Left lung (tissue), 10 donors: ENCODE results near the gene PLEKHM2. TPM values are rescaled to one million over a fixed set of nuclear protein-coding genes. Genes with fewer than 3 reads are reported as not detected.

Source experiments
- ATAC-seq: fragments of 200-7000 bp; cut with Tn5 transposase; one replicate; pipeline ENCODE4 v1.9.1; 2020; ENCODE audit warnings: moderate library complexity
- DNase-seq, 4 donors: peaks; one replicate each; pipeline ENCODE4 v3.0.0-alpha.2; 2013 to 2020
- H3K27ac ChIP-seq, 2 donors: fragments of 200-600 bp; sonication (generic) in 1 of 2; one replicate each; pipeline versions ENCODE4 v1.5.0 to v1.8.0; 2020 to 2021
- H3K27me3 ChIP-seq, 2 donors: fragments of 200-600 bp; sonication (generic) in 1 of 2; one replicate each; pipeline versions ENCODE4 v1.5.0 to v1.8.0; 2020 to 2021
- H3K36me3 ChIP-seq, 2 donors: fragments of 200-600 bp; sonication (generic) in 1 of 2; one replicate each; pipeline versions ENCODE4 v1.5.0 to v1.8.0; 2020 to 2021
- H3K4me1 ChIP-seq, 2 donors: fragments of 200-600 bp; one replicate each; pipeline ENCODE4 v1.8.0; 2021
- H3K4me3 ChIP-seq, 2 donors: fragments of 200-600 bp; sonication (generic) in 1 of 2; one replicate each; pipeline versions ENCODE4 v1.5.0 to v1.8.0; 2020 to 2021; ENCODE audit warnings: mild to moderate bottlenecking in 1 of 2
- H3K9me3 ChIP-seq, 2 donors: fragments of 200-600 bp; sonication (generic) in 1 of 2; one replicate each; pipeline versions ENCODE4 v1.5.0 to v1.8.0; 2020 to 2021
- intact Hi-C, 2 donors: fragments of 100-400 bp; cut with DNase I; formaldehyde crosslinking; loops; one replicate each; pipeline versions ENCODE4 v1.11.2 to v1.14.2; 2022
- polyA plus RNA-seq, 6 donors: library from polyadenylated mRNA; unstranded; fragments of 120-200 nt; gene quantifications; one replicate each; pipeline ENCODE4 v1.2.1, GENCODE V29; 2013; ENCODE audit not compliant: insufficient read length in 6 of 6
- total RNA-seq, 2 donors: library from RNA; stranded (reverse); fragmentation: NEBNext Ultra II Directional; extraction: Animal tissue kit (Norgen Biotek cat#: 25700); gene quantifications; one replicate each; pipeline ENCODE4 v1.2.1, GENCODE V29; 2021
- TF ChIP-seq, protein P1 (sequence below), 2 donors: fragments of 200-600 bp; sonication (generic) in 1 of 2; IDR thresholded peaks; one replicate each; pipeline versions ENCODE4 v1.5.0 to v1.8.0; 2021; ENCODE audit warnings: antibody characterized with exemption in 2 of 2
- donor health status: DM: no; HTN: yes; CAD: no.
- donor health status: DM: no; HTN: no; CAD: no.

PLEKHM2 gene
- total and polyA plus RNA-seq, 8 donors = 51.5 to 86.8 (median 60.1) TPM

DNA sequence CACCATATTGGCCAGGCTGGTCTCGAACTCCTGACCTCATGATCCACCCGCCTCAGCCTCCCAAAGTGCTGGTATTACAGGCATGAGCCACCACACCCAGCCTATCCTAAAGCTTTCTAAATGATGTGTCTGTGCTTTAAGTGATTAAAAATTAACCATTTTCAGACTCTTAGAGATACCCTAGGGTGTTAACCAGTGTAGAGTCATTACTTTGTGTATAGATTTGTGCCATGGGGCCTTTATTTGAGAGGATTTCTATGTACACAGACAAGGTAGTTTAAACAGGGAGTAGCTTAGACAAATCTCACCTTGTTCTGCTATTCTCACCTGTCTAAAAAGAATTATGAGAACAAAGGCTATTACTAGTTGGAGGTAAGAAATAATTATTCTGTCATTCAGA is 12.7 kb upstream of the PLEKHM2 start:
- H3K9me3 ChIP-seq = no peaks in the 10 kb centered on the region
- H3K27ac ChIP-seq = no peak overlapping the region
- ATAC-seq (no peak), DNase-seq (no peak)
- no peaks in the 10 kb centered on the region for H3K4me1 ChIP-seq
- no peaks in the 10 kb centered on the region for H3K36me3 ChIP-seq
- intact Hi-C loops = no loop called here
- H3K27me3 ChIP-seq = no peaks in the 10 kb centered on the region
- TF ChIP-seq, protein P1, sequence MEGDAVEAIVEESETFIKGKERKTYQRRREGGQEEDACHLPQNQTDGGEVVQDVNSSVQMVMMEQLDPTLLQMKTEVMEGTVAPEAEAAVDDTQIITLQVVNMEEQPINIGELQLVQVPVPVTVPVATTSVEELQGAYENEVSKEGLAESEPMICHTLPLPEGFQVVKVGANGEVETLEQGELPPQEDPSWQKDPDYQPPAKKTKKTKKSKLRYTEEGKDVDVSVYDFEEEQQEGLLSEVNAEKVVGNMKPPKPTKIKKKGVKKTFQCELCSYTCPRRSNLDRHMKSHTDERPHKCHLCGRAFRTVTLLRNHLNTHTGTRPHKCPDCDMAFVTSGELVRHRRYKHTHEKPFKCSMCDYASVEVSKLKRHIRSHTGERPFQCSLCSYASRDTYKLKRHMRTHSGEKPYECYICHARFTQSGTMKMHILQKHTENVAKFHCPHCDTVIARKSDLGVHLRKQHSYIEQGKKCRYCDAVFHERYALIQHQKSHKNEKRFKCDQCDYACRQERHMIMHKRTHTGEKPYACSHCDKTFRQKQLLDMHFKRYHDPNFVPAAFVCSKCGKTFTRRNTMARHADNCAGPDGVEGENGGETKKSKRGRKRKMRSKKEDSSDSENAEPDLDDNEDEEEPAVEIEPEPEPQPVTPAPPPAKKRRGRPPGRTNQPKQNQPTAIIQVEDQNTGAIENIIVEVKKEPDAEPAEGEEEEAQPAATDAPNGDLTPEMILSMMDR (IDR thresholded peaks at IDR 0.05) = no peak
- H3K4me3 ChIP-seq = no peak overlapping the region

DNA sequence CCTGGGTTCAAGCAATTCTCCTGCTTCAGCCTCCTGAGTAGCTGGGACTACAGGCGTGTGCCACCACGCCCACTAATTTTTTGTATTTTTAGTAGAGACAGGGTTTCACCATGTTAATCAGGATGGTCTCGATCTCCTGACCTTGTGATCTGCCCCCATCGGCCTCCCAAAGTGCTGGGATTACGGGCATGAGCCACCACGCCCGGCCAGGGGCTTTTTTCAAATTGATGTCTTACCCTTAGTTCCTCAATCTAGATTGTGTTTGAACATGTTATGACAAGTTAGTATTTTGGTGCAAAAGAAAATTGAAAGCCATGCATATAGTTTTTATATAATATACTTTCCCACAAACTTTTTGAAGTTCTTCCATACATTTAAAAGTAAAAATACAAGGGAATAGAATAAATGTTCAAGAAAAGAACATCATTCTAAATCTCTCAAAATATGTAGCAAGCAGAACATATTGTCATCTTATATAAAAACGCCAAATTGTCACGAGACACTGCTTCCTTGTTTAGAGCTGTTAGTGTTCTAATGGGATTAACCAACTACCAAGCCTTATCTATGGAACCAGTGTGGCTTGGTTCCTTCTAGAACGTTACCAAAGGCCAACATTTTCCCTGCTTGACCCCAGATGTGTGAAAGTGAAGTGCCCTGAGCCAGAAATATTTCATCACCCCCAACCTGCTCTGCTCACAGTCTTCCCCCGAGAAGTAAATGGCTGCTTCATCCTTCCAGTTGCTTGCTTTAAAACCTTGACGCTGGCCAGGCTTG is 9.5 kb upstream of the PLEKHM2 start:
- Histone ChIP-seq H3K4me3 (no peak overlapping the region), H3K9me3 (no peaks in the 10 kb centered on the region), H3K27me3 (no peaks in the 10 kb centered on the region), H3K4me1 (no peaks in the 10 kb centered on the region), H3K27ac (no peak overlapping the region), H3K36me3 (no peaks in the 10 kb centered on the region)
- ATAC-seq (peak; percentile 8), DNase-seq (no peak)
- TF ChIP-seq, protein P1 (IDR thresholded peaks at IDR 0.05) = no peak
- intact Hi-C loops = no loop called here

DNA sequence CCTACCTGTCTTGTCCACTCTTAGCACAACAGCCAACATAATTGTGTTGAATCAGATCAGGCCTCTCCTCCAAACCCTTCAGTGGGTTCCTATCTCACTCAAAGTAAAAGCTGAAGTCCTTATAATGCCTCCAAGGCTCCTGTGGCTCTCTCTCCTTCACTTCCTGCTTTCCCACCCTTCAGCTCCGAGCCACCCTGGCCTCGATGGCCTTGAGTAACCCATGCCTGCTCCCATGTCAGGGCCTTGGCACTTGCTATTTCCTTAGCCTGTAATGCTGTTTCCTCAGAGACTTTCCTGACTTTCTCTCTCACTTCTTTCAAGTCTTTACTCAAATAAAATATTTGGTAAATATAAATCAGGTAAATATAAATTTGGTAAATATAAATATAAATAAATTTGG is 8.1 kb upstream of the PLEKHM2 start:
- intact Hi-C loops = no loop called here
- no peak for DNase-seq
- Histone ChIP-seq H3K4me3 (no peak overlapping the region), H3K4me1 (peaks cover 0 to 8% of the 10 kb centered on the region in 2 donors), H3K27ac (no peak overlapping the region), H3K36me3 (no peaks in the 10 kb centered on the region), H3K27me3 (no peaks in the 10 kb centered on the region), H3K9me3 (no peaks in the 10 kb centered on the region)
- no peak for ATAC-seq
- TF ChIP-seq, protein P1 (IDR thresholded peaks at IDR 0.05) = no peak

DNA sequence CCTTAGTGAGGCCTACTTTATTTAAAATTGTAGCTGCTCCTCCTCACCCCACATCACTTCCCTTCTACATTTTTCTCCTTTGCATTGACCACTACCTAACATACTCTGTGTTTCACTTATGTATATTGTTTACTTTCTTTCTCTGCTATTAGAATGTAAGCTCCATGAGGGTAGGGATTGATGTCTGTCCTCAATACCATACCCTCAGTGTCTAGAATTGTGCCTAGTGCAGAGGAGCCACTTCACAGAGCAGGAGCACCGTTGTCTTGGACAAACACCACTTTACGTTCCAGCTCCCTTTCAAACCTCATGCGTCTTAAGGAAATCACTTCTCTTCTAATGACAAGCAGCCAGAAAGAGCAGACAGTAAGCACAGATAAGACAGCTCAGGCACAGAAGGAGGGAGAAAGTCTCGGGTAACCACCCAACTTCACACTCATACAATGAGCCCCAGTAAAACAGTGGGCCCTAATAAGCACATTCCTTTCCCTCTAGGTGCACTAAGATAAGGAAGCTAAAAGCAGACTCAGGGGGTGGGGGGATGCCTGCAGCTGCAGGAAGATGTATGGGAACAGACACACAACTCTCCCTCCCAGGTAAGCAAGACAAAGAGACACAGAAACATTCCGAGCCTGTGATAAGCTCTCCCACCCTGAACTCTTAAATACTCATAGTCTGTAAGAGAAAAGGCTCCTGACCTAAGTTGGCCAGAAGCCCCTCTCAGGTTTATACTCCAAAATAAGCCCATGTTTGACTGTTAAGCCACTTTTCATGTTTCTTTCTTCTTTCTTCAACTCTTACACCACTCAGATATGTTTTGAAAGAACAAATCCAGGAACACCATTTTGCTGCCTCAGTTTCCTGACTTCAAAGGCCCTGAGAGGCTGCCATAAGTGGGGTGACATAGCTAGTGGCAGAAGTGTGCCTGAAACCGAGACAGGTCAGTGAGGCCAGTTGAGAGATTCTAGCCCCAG is 7.1 kb upstream of the PLEKHM2 start:
- intact Hi-C loops = no loop called here
- H3K4me1 ChIP-seq = peaks cover 0 to 18% of the 10 kb centered on the region in 2 donors
- TF ChIP-seq, protein P1 (IDR thresholded peaks at IDR 0.05) = no peak

DNA sequence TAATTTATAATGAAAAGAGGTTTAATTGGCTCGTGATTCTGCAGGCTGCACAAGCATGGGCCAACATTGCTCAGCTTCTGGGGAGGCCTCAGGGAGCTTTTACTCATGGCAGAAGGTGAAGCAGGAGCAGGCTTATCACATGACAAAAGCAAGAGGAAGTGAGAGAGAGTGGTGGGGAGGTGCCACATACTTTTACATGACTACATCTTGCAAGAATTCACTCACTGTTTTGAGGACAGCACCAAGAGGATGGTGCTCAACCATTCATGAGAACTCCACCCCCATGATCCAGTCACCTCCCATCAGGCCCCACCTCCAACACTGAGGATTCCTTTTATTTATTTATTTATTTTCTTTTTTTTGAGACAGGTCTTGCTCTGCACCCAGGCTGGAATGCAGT is 5.5 kb upstream of the PLEKHM2 start:
- DNase-seq (no peak), ATAC-seq (peak; percentile 66)
- intact Hi-C loops = no loop called here
- TF ChIP-seq, protein P1 (IDR thresholded peaks at IDR 0.05) = no peak
- H3K36me3 ChIP-seq = no peaks in the 10 kb centered on the region
- no peaks in the 10 kb centered on the region for H3K27me3 ChIP-seq
- peaks cover 0 to 33% of the 10 kb centered on the region in 2 donors for H3K4me1 ChIP-seq
- H3K27ac ChIP-seq = no peak overlapping the region
- no peaks in the 10 kb centered on the region for H3K9me3 ChIP-seq
- no peak overlapping the region for H3K4me3 ChIP-seq

More for the DNA sequence above, 7.1 kb upstream of the PLEKHM2 start:
- ATAC-seq (no peak), DNase-seq (no peak)
- Histone ChIP-seq H3K36me3 (no peaks in the 10 kb centered on the region), H3K9me3 (no peaks in the 10 kb centered on the region), H3K4me3 (no peak overlapping the region), H3K27me3 (no peaks in the 10 kb centered on the region), H3K27ac (no peak overlapping the region)
